SK-N-SH (cell line): ENCODE data around the gene ATPAF2. TPM values are rescaled to one million over a fixed set of nuclear protein-coding genes. Genes with fewer than 3 reads are reported as not detected.

Experiments used
- CTCF ChIA-PET: fragments of 300-600, 350-600 bp; formaldehyde crosslinking; extraction: SDS; loops from one replicate; lab custom pipeline; 2021; lab: Yijun Ruan, JAX
- POLR2A ChIA-PET: fragments of 350-600 bp; sonication (Branson Sonifier 250); formaldehyde crosslinking; extraction: SDS; loops from one replicate; lab custom pipeline; 2020; ENCODE audit warnings: antibody characterized with exemption, inconsistent platforms; lab: Yijun Ruan, JAX
- DNase-seq: peaks from one replicate; pipeline ENCODE4 v3.0.0; 2012
- H2AFZ ChIP-seq: fragments of 200-600 bp; sonication (generic); 2 replicates; pipeline ENCODE4 v1.8.1; 2016; ENCODE audit warnings: antibody characterized with exemption, mild to moderate bottlenecking, low read depth
- H3F3A ChIP-seq: fragments of 200-600 bp; sonication (generic); replicated peaks from 2 replicates; pipeline ENCODE3; 2016; ENCODE audit warnings: antibody characterized with exemption, mild to moderate bottlenecking; ENCODE audit not compliant: insufficient read depth
- H3K27ac ChIP-seq, 2 experiments: fragments of 200-500 bp in 1 of 2; fragments of 200-600 bp in 1 of 2; sonication (Bioruptor generic) in 1 of 2; sonication (generic), shearing (Covaris generic) in 1 of 2; 2 replicates each; pipeline versions ENCODE4 v1.5.1 to v1.6.1; 2014 to 2016; ENCODE audit warnings: low read depth in 2 of 2, inconsistent platforms in 1 of 2, low read length in 1 of 2, mild to moderate bottlenecking in 1 of 2, mixed read lengths in 1 of 2
- H3K27me3 ChIP-seq: fragments of 200-600 bp; sonication (generic), shearing (Covaris generic); 2 replicates; pipeline ENCODE4 v1.6.1; 2016; ENCODE audit warnings: mixed run types; ENCODE audit not compliant: insufficient read depth
- H3K36me3 ChIP-seq, 2 experiments: fragments of 200-500 bp in 1 of 2; fragments of 200-600 bp in 1 of 2; sonication (Bioruptor generic) in 1 of 2; sonication (generic) in 1 of 2; replicated peaks in 1 of 2; 2 replicates each; pipeline versions ENCODE3 to v1.5.1; 2014 to 2016; ENCODE audit warnings: low read length in 1 of 2, mild to moderate bottlenecking in 1 of 2; ENCODE audit not compliant: insufficient read depth in 2 of 2, control insufficient read depth in 1 of 2
- H3K4me1 ChIP-seq, 2 experiments: fragments of 200-500 bp in 1 of 2; fragments of 200-600 bp in 1 of 2; sonication (Bioruptor generic) in 1 of 2; sonication (generic), shearing (Covaris generic) in 1 of 2; 2 replicates each; pipeline versions ENCODE4 v1.5.1 to v1.6.1; 2014 to 2016; ENCODE audit warnings: low read depth in 1 of 2, low read length in 1 of 2, mixed run types in 1 of 2; ENCODE audit not compliant: insufficient read depth in 2 of 2, control insufficient read depth in 1 of 2
- H3K4me2 ChIP-seq: fragments of 200-600 bp; sonication (generic), shearing (Covaris generic); 2 replicates; pipeline ENCODE4 v1.6.1; 2017; ENCODE audit warnings: mixed run types
- H3K4me3 ChIP-seq, 2 experiments: fragments of 200-500 bp in 1 of 2; fragments of 200-600 bp in 1 of 2; sonication (Bioruptor generic) in 1 of 2; sonication (generic), shearing (Covaris generic) in 1 of 2; 2 replicates each; pipeline versions ENCODE4 v1.5.1 to v1.8.1; 2014 to 2016; ENCODE audit warnings: low read depth in 2 of 2, inconsistent platforms in 1 of 2, low read length in 1 of 2, mild to moderate bottlenecking in 1 of 2, mixed read lengths in 1 of 2, moderate library complexity in 1 of 2
- H3K79me2 ChIP-seq: fragments of 200-600 bp; sonication (generic); 2 replicates; pipeline ENCODE4 v1.8.1; 2017; ENCODE audit warnings: mild to moderate bottlenecking; ENCODE audit not compliant: insufficient read depth
- H3K9ac ChIP-seq: fragments of 200-600 bp; sonication (generic); 2 replicates; pipeline ENCODE4 v1.6.1; 2017; ENCODE audit warnings: mixed run types
- H3K9me2 ChIP-seq: fragments of 200-600 bp; sonication (generic); 2 replicates; pipeline ENCODE4 v1.6.1; 2017; ENCODE audit warnings: mixed run types
- H3K9me3 ChIP-seq: fragments of 200-600 bp; sonication (generic); 2 replicates; pipeline ENCODE4 v1.6.1; 2017; ENCODE audit warnings: mixed run types, mild to moderate bottlenecking, moderate library complexity
- H4K20me1 ChIP-seq: fragments of 200-600 bp; sonication (generic); 2 replicates; pipeline ENCODE4 v1.6.1; 2017; ENCODE audit warnings: mild to moderate bottlenecking, mixed run types; ENCODE audit not compliant: insufficient read depth
- MAX ChIP-seq: IDR thresholded peaks from 2 replicates; pipeline ENCODE4 v1.4.0; 2012; ENCODE audit warnings: low read depth
- MEF2A ChIP-seq: IDR thresholded peaks from 2 replicates; pipeline ENCODE4 v1.4.0; 2012; ENCODE audit warnings: low read depth, borderline replicate concordance
- MXI1 ChIP-seq: IDR thresholded peaks from 2 replicates; pipeline ENCODE4 v1.6.1; 2012; ENCODE audit warnings: mild to moderate bottlenecking, low read depth, low read length, improper control_type of control experiment
- NFIC ChIP-seq: IDR thresholded peaks from 2 replicates; pipeline ENCODE4 v1.4.0; 2012; ENCODE audit warnings: borderline replicate concordance
- NRF1 ChIP-seq: IDR thresholded peaks from 2 replicates; pipeline ENCODE4 v1.6.1; 2012; ENCODE audit warnings: low read depth, mild to moderate bottlenecking, low read length
- PBX3 ChIP-seq: IDR thresholded peaks from 2 replicates; pipeline ENCODE4; 2012
- RAD21 ChIP-seq: IDR thresholded peaks from 2 replicates; pipeline ENCODE4 v1.6.1; 2012; ENCODE audit warnings: mild to moderate bottlenecking, low read length
- USF1 ChIP-seq: IDR thresholded peaks from 2 replicates; pipeline ENCODE4 v1.4.0; 2012; ENCODE audit warnings: low read depth, borderline replicate concordance
- USF2 ChIP-seq: fragments of 150-350 bp; IDR thresholded peaks from 2 replicates; pipeline ENCODE4 v1.6.1; 2017; ENCODE audit warnings: antibody characterized with exemption, low read length, low read depth, borderline replicate concordance
- YY1 ChIP-seq: IDR thresholded peaks from 2 replicates; pipeline ENCODE4 v1.4.0; 2012; ENCODE audit warnings: low read depth, mild to moderate bottlenecking
- ZBTB33 ChIP-seq: IDR thresholded peaks from 2 replicates; pipeline ENCODE4 v1.4.0; 2012; ENCODE audit warnings: low read depth, borderline replicate concordance
- WGBS: methylation state at CpG from one replicate; pipeline ENCODE4 v1.1.6; 2017; ENCODE audit warnings: low lambda C conversion rate; 5-methylcytosine and 5-hydroxymethylcytosine counted together
- polyA plus RNA-seq, 3 experiments: library from polyadenylated mRNA; depleted of rRNA; stranded (reverse); fragments of >200 nt; gene quantifications; 2 replicates each; pipeline ENCODE4 v1.2.3, GENCODE V29; 2012

The ATPAF2 gene
- polyA plus RNA-seq, 1 of the 3 experiments (the other 2 are of a cell fraction) = 20.8 TPM

- Histone ChIP-seq H3K79me2 (no peaks in the 10 kb centered on the region), H3K4me1 (peaks cover 0 to 4% of the 10 kb centered on the region in 2 experiments; a peak in 1 of 4 replicates), H3K9me2 (no peaks in the 10 kb centered on the region), H3K4me2 (no peak overlapping the region), H3K4me3 (no peak overlapping the region), H3F3A (no peaks in the 10 kb centered on the region), H3K9ac (no peak overlapping the region), H4K20me1 (no peaks in the 10 kb centered on the region), H3K27me3 (no peaks in the 10 kb centered on the region), H3K27ac (no peak overlapping the region), H3K36me3 (no peaks in the 10 kb centered on the region), H2AFZ (no peak overlapping the region), H3K9me3 (no peaks in the 10 kb centered on the region)
- ChIA-PET CTCF (interaction anchor here (1.1 to 3.5 kb wide), 5 partner anchors 11 to 50 kb away, joined by 3 to 23 read pairs (median 20); no protein-coding TSS in a partner anchor), POLR2A (no interaction called here)
- no peak for DNase-seq
- no peak for TF ChIP-seq NFIC
- no peak for TF ChIP-seq MXI1
- TF ChIP-seq MAX = no peak
- TF ChIP-seq NRF1 = no peak
- 96% methylated on average over 5 of the region's 6 CpGs for WGBS
Measured at GRCh38 chr17:17983376-17983775, 55.6 kb downstream of the ATPAF2 start.

GRCh38 chr17:17982801-17983200 lies 56.2 kb downstream of the ATPAF2 start:
- H3K79me2 ChIP-seq = no peaks in the 10 kb centered on the region
- no peaks in the 10 kb centered on the region for H3K9me2 ChIP-seq
- H3K9me3 ChIP-seq = no peaks in the 10 kb centered on the region
- H3K9ac ChIP-seq = no peak overlapping the region
- no peaks in the 10 kb centered on the region for H3K36me3 ChIP-seq
- H3K4me3 ChIP-seq = no peak overlapping the region
- DNase-seq = no peak
- H2AFZ ChIP-seq = no peak overlapping the region
- H3K4me1 ChIP-seq = peaks cover 0 to 4% of the 10 kb centered on the region in 2 experiments; a peak in 1 of 4 replicates
- POLR2A ChIA-PET = no interaction called here
- no peak overlapping the region for H3K27ac ChIP-seq
- WGBS = 93% methylated on average over 8 of the region's 9 CpGs
- CTCF ChIA-PET = interaction anchor here (1.1 to 3.5 kb wide), 3 partner anchors 23 to 51 kb away, joined by 3 to 20 read pairs (median 4); no protein-coding TSS in a partner anchor
- H3F3A ChIP-seq = no peaks in the 10 kb centered on the region
- TF ChIP-seq RAD21 = no peak
- no peak for TF ChIP-seq NRF1
- no peak for TF ChIP-seq PBX3
- TF ChIP-seq ZBTB33 = no peak
- TF ChIP-seq USF2 = no peak
- TF ChIP-seq MEF2A = no peak
- TF ChIP-seq YY1 = no peak
- TF ChIP-seq USF1 = no peak
- H4K20me1 ChIP-seq = no peaks in the 10 kb centered on the region
- H3K27me3 ChIP-seq = no peaks in the 10 kb centered on the region
- H3K4me2 ChIP-seq = no peak overlapping the region
